CD4-positive, alpha-beta memory T cell (primary cell): Measurements from ENCODE around the gene GFOD1. TPM values are rescaled to one million over a fixed set of nuclear protein-coding genes. Genes with fewer than 3 reads are reported as not detected.

Experiments used
- CTCF ChIA-PET: fragments of 350-600 bp; sonication (Branson Sonifier 250); formaldehyde crosslinking; loops from one replicate; lab custom pipeline; 2021; ENCODE audit warnings: inconsistent platforms; ENCODE audit not compliant: partially characterized antibody; lab: Charles Lee
- POLR2A ChIA-PET: fragments of 350-600 bp; sonication (Branson Sonifier 250); formaldehyde crosslinking; loops from one replicate; lab custom pipeline; 2021; ENCODE audit not compliant: partially characterized antibody; lab: Charles Lee
- DNase-seq, 5 donors: peaks; one replicate each; pipeline versions ENCODE4 v3.0.0 to v3.0.0-alpha.2; 2020 to 2022; ENCODE audit warnings: mixed read lengths in 1 of 5
- H3K27ac ChIP-seq: one replicate; pipeline ENCODE4 v1.7.0; 2013; ENCODE audit warnings: low read depth, low read length
- H3K27me3 ChIP-seq: 2 replicates; pipeline ENCODE4 v1.7.0; 2013; ENCODE audit warnings: mild to moderate bottlenecking, low read length, moderate library complexity; ENCODE audit not compliant: insufficient read depth
- H3K36me3 ChIP-seq: 2 replicates; pipeline ENCODE4 v1.7.0; 2013; ENCODE audit warnings: mild to moderate bottlenecking, low read length, moderate library complexity; ENCODE audit not compliant: insufficient read depth
- H3K4me1 ChIP-seq: 2 replicates; pipeline ENCODE4 v1.7.0; 2013; ENCODE audit warnings: mild to moderate bottlenecking, low read length, moderate library complexity; ENCODE audit not compliant: insufficient read depth
- H3K4me3 ChIP-seq, 2 donors: one replicate each; pipeline ENCODE4 v1.7.0; 2013; ENCODE audit warnings: low read length in 2 of 2, mild to moderate bottlenecking in 1 of 2
- H3K9me3 ChIP-seq, 2 donors: one replicate each; pipeline ENCODE4 v1.7.0; 2013; ENCODE audit warnings: low read length in 2 of 2, control low read depth in 1 of 2; ENCODE audit not compliant: control insufficient read depth in 1 of 2
- H3K27ac Mint-ChIP-seq, 7 donors: one replicate each; pipeline ENCODE4 v1.8.0; 2020 to 2021; ENCODE audit warnings: mixed read lengths in 7 of 7, mild to moderate bottlenecking in 6 of 7, inconsistent platforms in 3 of 7, moderate library complexity in 3 of 7
- H3K27me3 Mint-ChIP-seq, 2 donors: one replicate each; pipeline ENCODE4 v1.8.0; 2020 to 2021; ENCODE audit warnings: mixed read lengths in 2 of 2
- H3K36me3 Mint-ChIP-seq, 2 donors: one replicate each; pipeline ENCODE4 v1.8.0; 2020 to 2021; ENCODE audit warnings: mixed read lengths in 2 of 2, inconsistent platforms in 1 of 2, mild to moderate bottlenecking in 1 of 2
- H3K4me1 Mint-ChIP-seq, 4 donors: one replicate each; pipeline ENCODE4 v1.8.0; 2020 to 2021; ENCODE audit warnings: mixed read lengths in 4 of 4, mild to moderate bottlenecking in 1 of 4
- H3K4me3 Mint-ChIP-seq, 8 donors: one replicate each; pipeline ENCODE4 v1.8.0; 2020 to 2021; ENCODE audit warnings: mixed read lengths in 8 of 8, mild to moderate bottlenecking in 7 of 8, moderate library complexity in 6 of 8, inconsistent platforms in 3 of 8
- H3K9me3 Mint-ChIP-seq, 8 donors: one replicate each; pipeline ENCODE4 v1.8.0; 2020 to 2021; ENCODE audit warnings: mixed read lengths in 8 of 8, mild to moderate bottlenecking in 5 of 8, inconsistent platforms in 3 of 8, moderate library complexity in 1 of 8
- intact Hi-C: fragments of 100-400 bp; cut with micrococcal nuclease; formaldehyde crosslinking; loops from one replicate; pipeline ENCODE4 v1.15.1; 2023
- polyA plus RNA-seq, 2 donors: library from polyadenylated mRNA; unstranded; fragments of 300-500 nt; fragmentation: Illumina TruSeq; gene quantifications; one replicate each; pipeline ENCODE4 v1.2.3, GENCODE V29; 2021
- total RNA-seq, 2 experiments: library from RNA; stranded (reverse); gene quantifications; one replicate each; pipeline ENCODE4 v1.2.3, GENCODE V29; 2021

GFOD1 gene
- total and polyA plus RNA-seq, 4 experiments from 2014 or later: 0.95 to 1.1 (median 0.97) TPM; not detected in 1

DNA sequence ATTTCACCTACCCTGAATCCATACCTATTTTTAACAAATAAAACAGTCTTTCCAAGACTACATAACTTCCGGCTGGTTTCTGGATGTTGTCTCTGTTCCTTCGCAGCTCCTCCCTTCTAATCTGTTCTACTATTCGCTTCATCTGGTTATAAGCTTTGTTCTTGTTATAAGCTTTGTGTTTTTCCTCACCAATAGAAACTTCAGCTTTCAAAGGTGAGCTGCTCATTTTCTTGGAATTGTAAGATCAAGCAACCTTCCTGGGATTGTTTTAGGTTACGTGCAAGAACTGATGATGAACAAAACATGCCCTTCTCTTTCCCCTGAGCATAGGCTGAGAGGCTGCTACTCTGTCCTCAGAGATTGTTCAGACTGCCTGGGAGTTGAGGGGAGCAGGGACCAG lies 2.1 kb downstream of the GFOD1 start:
- Mint-ChIP-seq H3K36me3 (peaks cover 0 to 2% of the 10 kb centered on the region in 2 donors), H3K9me3 (peaks cover 0 to 2% (median 0%) of the 10 kb centered on the region in 8 donors), H3K27ac (no peak overlapping the region), H3K27me3 (peaks cover 7 to 8% of the 10 kb centered on the region in 2 donors), H3K4me3 (peak overlapping the region; percentile 82 to 94 (median 89)), H3K4me1 (peaks cover 16 to 36% (median 30%) of the 10 kb centered on the region in 4 donors)
- H3K27ac ChIP-seq: no peak overlapping the region
- intact Hi-C loops: loop anchor here (5.0 kb wide), 4 partner anchors 33 to 227 kb away; partner anchors contain the start of gene RANBP9
- no peaks in the 10 kb centered on the region for H3K36me3 ChIP-seq
- H3K27me3 ChIP-seq: no peaks in the 10 kb centered on the region
- no peaks in the 10 kb centered on the region for H3K9me3 ChIP-seq
- H3K4me1 ChIP-seq: peaks cover 12% of the 10 kb centered on the region
- ChIA-PET POLR2A (interaction anchor here (1.9 to 3.0 kb wide), 2 partner anchors 23 to 157 kb away, joined by 6 to 14 read pairs; partner anchors contain the start of gene TBC1D7), CTCF (interaction anchor here (1.0 to 1.3 kb wide), 3 partner anchors 28 to 1847 kb away, joined by 3 read pairs; no protein-coding TSS in a partner anchor)
- no peak overlapping the region for H3K4me3 ChIP-seq
- DNase-seq: no peak

DNA sequence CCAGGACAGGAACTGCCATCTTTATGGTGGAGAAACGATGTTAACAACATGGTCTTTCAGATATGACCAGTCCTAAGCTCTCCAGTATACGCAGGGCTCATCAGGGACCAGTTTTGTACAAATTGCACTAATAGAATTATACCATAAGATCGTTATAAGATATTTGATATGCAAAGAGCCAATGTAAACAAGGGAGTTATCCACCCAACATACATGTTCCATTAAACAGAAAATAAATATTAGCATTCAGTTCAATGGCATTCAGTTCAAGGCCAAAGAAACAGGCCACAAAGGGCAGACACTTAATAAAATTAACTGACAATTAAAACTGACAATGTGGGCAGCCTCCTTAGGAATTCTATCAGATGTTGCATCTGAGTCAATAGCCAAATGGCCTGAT lies 2.6 kb downstream of the GFOD1 start:
- intact Hi-C loops: loop anchor here (5.0 kb wide), 4 partner anchors 33 to 227 kb away; partner anchors contain the start of gene RANBP9
- Mint-ChIP-seq H3K27me3 (peaks cover 7 to 8% of the 10 kb centered on the region in 2 donors), H3K4me1 (peaks cover 16 to 36% (median 30%) of the 10 kb centered on the region in 4 donors), H3K27ac (no peak overlapping the region), H3K36me3 (peaks cover 0 to 2% of the 10 kb centered on the region in 2 donors), H3K4me3 (peak overlapping the region in 4 of 8 donors; percentile 57 to 94 (median 92)), H3K9me3 (peaks cover 0 to 2% (median 0%) of the 10 kb centered on the region in 8 donors)
- no peak for DNase-seq
- Histone ChIP-seq H3K4me1 (peaks cover 12% of the 10 kb centered on the region), H3K27ac (no peak overlapping the region), H3K27me3 (no peaks in the 10 kb centered on the region), H3K4me3 (no peak overlapping the region), H3K9me3 (no peaks in the 10 kb centered on the region), H3K36me3 (no peaks in the 10 kb centered on the region)
- CTCF ChIA-PET: interaction anchor here (1.0 to 1.3 kb wide), 3 partner anchors 28 to 1848 kb away, joined by 3 read pairs; no protein-coding TSS in a partner anchor
- POLR2A ChIA-PET: interaction anchor here (3.0 kb wide), 1 partner anchor 157 kb away, joined by 14 read pairs; the partner anchor contains the start of gene TBC1D7

DNA sequence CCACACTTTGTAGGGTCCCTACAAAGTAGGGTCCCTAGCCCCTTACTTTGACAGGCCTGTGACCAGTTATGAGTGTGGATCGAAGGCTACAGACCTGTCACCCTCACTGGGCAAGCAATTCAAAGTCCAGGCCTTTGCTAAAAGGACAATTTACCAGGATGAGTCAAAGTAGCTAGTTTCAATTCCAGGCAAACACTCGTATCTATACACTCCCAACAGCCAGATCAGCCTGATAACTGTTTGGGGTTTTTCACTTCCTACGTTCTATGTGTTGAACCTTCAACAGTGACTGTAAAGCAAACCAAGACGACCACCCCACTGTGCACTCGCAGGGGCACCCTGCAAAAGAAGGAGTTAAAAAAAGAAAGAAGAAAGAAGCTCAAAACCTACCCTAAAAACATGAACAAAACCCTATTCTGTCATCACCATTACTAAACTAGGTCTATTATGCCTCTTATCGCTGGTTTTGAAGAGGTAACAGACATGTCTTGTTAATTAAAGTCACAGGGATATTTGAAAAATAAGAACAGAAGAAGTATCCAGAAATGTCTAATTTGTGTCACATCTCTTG lies 3.2 kb downstream of the GFOD1 start:
- no peaks in the 10 kb centered on the region for H3K36me3 ChIP-seq
- DNase-seq: no peak
- no peak overlapping the region for H3K27ac ChIP-seq
- H3K27me3 Mint-ChIP-seq: peaks cover 7 to 8% of the 10 kb centered on the region in 2 donors
- ChIA-PET POLR2A (no interaction called here), CTCF (interaction anchor here (1.3 kb wide), 1 partner anchor 92 kb away, joined by 3 read pairs; no protein-coding TSS in a partner anchor)
- H3K4me1 Mint-ChIP-seq: peaks cover 16 to 36% (median 30%) of the 10 kb centered on the region in 4 donors
- intact Hi-C loops: no loop called here
- H3K4me1 ChIP-seq: peaks cover 12% of the 10 kb centered on the region
- peaks cover 0 to 2% of the 10 kb centered on the region in 2 donors for H3K36me3 Mint-ChIP-seq
- no peak overlapping the region for H3K4me3 ChIP-seq
- no peaks in the 10 kb centered on the region for H3K9me3 ChIP-seq
- peak overlapping the region in 1 of 7 donors; percentile 49 for H3K27ac Mint-ChIP-seq
- H3K4me3 Mint-ChIP-seq: peak overlapping the region in 5 of 8 donors; percentile 4 to 66 (median 40)
- no peaks in the 10 kb centered on the region for H3K27me3 ChIP-seq
- H3K9me3 Mint-ChIP-seq: peaks cover 0 to 2% (median 0%) of the 10 kb centered on the region in 8 donors

GRCh38 chr6:13480631-13481501 lies 6.5 kb downstream of the GFOD1 start:
- H3K36me3 ChIP-seq: no peaks in the 10 kb centered on the region
- POLR2A ChIA-PET: no interaction called here
- H3K4me3 Mint-ChIP-seq: no peak overlapping the region
- CTCF ChIA-PET: no interaction called here
- H3K27me3 Mint-ChIP-seq: peaks cover 7% of the 10 kb centered on the region in 2 donors
- H3K4me1 Mint-ChIP-seq: peaks cover 8 to 22% (median 11%) of the 10 kb centered on the region in 4 donors
- H3K9me3 ChIP-seq: no peaks in the 10 kb centered on the region
- peaks cover 6% of the 10 kb centered on the region for H3K4me1 ChIP-seq
- H3K36me3 Mint-ChIP-seq: no peaks in the 10 kb centered on the region
- H3K4me3 ChIP-seq: no peak overlapping the region
- intact Hi-C loops: no loop called here
- H3K9me3 Mint-ChIP-seq: peaks cover 0 to under 1% (median 0%) of the 10 kb centered on the region in 8 donors
- H3K27me3 ChIP-seq: no peaks in the 10 kb centered on the region
- peak overlapping the region in 1 of 7 donors; percentile 27 for H3K27ac Mint-ChIP-seq
- H3K27ac ChIP-seq: no peak overlapping the region
- no peak for DNase-seq

- Mint-ChIP-seq H3K27ac (no peak overlapping the region), H3K4me1 (peaks cover under 1 to 13% (median 4%) of the 10 kb centered on the region in 4 donors)
Measured at GRCh38 chr6:13479971-13480434, 7.4 kb downstream of the GFOD1 start.

GRCh38 chr6:13479206-13479800 lies 8.1 kb downstream of the GFOD1 start:
- H3K27ac Mint-ChIP-seq: no peak overlapping the region
- Histone ChIP-seq H3K9me3 (no peaks in the 10 kb centered on the region), H3K36me3 (no peaks in the 10 kb centered on the region), H3K4me1 (no peaks in the 10 kb centered on the region), H3K4me3 (no peak overlapping the region), H3K27me3 (no peaks in the 10 kb centered on the region), H3K27ac (no peak overlapping the region)
- ChIA-PET POLR2A (no interaction called here), CTCF (no interaction called here)
- H3K4me1 Mint-ChIP-seq: peaks cover 0 to 6% (median 3%) of the 10 kb centered on the region in 4 donors
- intact Hi-C loops: no loop called here
- H3K27me3 Mint-ChIP-seq: peaks cover 4 to 5% of the 10 kb centered on the region in 2 donors
- H3K36me3 Mint-ChIP-seq: no peaks in the 10 kb centered on the region
- no peak for DNase-seq
- no peaks in the 10 kb centered on the region for H3K9me3 Mint-ChIP-seq
- no peak overlapping the region for H3K4me3 Mint-ChIP-seq

More at GRCh38 chr6:13479971-13480434, 7.4 kb downstream of the GFOD1 start:
- Histone ChIP-seq H3K4me1 (no peaks in the 10 kb centered on the region), H3K36me3 (no peaks in the 10 kb centered on the region), H3K9me3 (no peaks in the 10 kb centered on the region), H3K4me3 (no peak overlapping the region), H3K27ac (no peak overlapping the region), H3K27me3 (no peaks in the 10 kb centered on the region)
- no peak overlapping the region for H3K4me3 Mint-ChIP-seq
- no peak for DNase-seq
- H3K9me3 Mint-ChIP-seq: no peaks in the 10 kb centered on the region
- no peaks in the 10 kb centered on the region for H3K36me3 Mint-ChIP-seq
- intact Hi-C loops: no loop called here
- H3K27me3 Mint-ChIP-seq: peaks cover 5 to 7% of the 10 kb centered on the region in 2 donors
- CTCF ChIA-PET: no interaction called here
- POLR2A ChIA-PET: no interaction called here
